Ecto neural progenitor cell (in vitro differentiated cells): ENCODE results near the gene NUP210.

ENCODE experiments used
- DNase-seq: peaks from one replicate; pipeline ENCODE4 v3.0.0-alpha.2; 2018; ENCODE audit warnings: low spot score

Gene NUP210

GRCh38 chr3:13274551-13275332 is 145.4 kb downstream of the NUP210 start:
- no peak for DNase-seq

DNA sequence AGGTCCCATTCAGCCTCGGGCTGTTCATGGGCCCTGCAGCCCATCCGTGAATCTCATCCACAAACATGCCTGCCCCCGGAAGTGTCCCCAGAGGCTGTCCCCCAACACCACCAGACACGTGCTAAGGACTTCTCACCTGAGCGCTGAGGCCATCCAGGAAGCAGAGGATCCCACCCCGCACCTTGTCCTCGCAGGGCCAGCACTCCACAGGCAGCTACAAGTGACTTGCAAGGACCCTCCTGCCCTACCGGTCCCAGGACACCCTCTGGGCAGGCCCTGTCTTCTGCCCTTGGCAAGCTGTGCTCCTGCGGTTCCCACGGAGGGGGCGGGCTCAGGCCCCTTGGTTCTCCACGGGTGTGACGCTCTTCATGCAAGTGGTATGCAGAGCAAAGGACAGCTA is 146.0 kb downstream of the NUP210 start:
- DNase-seq, result no peak

DNA sequence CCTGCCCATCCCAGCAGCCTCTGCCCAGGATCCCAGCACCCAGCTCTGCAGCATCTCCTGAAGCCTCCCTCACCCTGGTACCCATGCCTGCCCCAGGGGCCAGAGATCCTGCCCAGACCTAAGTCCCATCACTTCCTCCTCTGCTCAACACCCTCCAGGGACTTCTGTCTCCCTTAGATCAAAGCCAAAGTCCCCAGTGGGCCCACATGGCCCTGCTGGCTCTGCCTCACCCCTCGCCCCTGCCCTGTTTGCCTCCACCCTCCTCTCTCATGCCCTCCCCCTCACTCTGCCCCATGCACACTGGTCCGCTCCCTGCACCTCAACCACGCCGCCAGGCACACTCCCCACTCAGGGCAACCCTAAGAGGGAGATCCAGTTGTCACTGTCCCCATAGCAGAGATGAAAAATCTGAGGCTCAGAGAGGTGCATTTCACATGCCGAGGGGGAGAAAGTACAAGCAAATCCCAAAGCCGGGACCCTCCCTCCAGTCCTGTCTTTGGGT is 146.5 kb downstream of the NUP210 start:
- DNase-seq, result no peak

DNA sequence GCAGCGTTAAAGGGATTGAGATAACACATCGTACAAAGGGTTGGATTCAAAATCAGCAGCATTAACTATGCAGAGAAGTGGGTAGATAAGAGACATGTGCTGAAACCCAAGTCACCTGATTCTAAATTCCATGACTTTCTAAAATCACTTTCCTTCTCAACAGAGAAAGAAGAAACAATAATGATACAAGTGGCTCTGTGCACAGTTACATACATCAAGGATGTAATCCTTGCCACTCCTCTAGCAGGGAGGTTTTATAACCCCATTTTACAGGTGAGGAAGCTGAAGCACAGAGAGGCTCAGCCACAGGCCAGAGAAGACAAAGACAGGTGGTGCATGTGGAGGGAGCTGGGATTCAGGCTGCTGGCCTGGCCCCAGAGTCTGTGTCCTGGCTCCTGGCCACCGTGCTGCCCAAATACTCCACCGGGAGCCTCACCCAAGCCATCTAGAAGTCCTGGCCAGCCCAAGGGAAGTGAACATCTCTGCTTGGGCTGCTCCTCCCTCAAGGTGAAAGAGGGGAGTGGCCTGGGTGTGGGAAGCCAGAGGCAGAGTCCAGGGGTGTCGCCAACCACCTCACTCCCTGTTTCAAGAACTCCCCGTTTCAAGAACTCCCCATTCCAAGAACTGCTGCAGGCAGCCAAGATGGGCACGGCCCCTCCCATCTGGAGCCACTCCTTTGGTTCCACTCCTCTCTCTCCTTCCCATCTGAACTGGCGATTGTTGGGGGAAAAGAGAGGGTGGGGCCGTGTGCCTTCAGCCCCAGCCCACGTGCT is 147.1 kb downstream of the NUP210 start:
- DNase-seq, result no peak

DNA sequence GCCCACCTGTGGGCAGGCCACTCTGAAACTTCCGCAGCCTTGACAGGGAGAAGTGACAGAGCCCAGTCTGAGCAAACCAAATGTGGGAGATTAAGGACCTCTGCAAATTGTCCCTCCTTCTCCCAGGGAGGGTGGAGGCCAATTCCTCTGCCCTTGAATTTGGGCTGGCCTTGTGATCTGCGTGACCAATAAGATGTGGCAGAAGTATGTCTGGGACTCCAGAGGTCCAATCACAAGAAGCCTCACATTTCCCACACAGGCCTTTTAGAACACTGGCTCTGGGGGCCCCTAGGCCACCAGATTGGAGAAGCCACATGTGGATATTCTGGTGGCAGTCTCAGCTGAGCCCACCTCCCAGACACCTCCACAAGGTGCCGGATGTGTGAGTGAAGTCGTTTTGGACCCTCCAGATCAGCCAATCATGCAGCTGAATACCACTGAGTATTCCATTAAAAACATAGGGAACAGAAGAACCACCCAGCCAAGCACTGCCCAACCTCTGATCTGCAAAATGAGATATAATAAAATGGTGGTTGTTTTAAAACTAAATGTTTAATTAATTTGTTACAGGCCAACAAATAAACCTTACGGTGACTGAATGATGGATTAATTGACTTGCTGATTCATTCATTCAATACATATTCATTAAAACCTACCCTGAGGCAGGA is 150.3 kb downstream of the NUP210 start:
- DNase-seq, result no peak

- no peak for DNase-seq
Observed at GRCh38 chr3:13268961-13269441, 151.1 kb downstream of the NUP210 start.

DNA sequence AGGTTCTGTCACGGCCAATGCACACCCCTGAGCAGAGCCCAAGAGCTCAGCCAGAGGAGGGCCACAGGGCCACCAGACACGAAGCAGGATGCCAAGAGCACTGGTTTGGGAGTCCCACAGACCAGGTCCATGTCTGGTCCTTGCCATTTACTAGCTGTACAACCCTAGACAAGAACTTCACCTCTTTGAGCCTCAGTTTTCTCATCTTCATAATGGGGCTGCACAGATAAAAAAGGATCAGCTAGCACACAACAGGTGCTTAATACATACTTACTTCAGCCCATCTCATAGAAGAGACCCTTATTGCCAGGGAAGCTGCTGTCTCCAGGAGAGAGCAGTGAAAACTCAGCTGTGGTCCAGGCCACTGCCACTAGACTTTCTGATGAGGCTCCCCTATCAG is 152.0 kb downstream of the NUP210 start:
- no peak for DNase-seq

GRCh38 chr3:13266651-13267362 is 153.3 kb downstream of the NUP210 start:
- DNase-seq, result no peak
